ENCODE measurements around the gene TANGO6.

DNA sequence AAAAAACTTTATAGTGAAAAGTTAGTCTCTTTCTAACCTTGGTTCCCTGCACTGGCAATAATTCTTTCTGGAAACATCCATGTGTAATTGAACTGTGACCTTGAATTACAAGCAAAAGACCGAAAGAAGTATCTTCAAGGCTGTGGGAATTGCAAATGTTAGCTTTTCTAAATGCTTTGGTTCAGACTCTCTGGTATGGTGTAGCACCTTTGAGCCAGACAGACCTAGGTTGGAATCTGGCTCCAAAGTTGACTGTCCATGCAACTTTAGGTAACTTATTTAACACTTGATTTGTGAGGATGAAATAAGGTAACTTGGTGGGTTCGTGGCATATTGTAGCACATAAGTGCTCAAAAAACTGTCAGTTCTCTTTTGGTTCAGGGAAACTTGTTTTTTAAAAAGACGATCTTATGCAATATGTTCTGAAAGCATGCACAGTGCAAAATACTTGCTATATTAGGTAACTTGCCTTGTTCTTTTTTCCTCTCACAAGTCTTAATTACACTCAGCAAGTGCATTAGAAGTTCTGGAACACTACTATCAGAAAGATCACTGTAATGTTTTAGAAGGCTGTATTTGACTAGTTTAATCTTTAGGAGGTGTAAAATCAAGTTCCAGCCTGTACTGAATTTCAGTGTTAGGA lies 46.3 kb downstream of the TANGO6 start:
- TF ChIP-seq, protein P1, sequence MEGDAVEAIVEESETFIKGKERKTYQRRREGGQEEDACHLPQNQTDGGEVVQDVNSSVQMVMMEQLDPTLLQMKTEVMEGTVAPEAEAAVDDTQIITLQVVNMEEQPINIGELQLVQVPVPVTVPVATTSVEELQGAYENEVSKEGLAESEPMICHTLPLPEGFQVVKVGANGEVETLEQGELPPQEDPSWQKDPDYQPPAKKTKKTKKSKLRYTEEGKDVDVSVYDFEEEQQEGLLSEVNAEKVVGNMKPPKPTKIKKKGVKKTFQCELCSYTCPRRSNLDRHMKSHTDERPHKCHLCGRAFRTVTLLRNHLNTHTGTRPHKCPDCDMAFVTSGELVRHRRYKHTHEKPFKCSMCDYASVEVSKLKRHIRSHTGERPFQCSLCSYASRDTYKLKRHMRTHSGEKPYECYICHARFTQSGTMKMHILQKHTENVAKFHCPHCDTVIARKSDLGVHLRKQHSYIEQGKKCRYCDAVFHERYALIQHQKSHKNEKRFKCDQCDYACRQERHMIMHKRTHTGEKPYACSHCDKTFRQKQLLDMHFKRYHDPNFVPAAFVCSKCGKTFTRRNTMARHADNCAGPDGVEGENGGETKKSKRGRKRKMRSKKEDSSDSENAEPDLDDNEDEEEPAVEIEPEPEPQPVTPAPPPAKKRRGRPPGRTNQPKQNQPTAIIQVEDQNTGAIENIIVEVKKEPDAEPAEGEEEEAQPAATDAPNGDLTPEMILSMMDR (optimal IDR thresholded peaks at IDR 0.05 in 1 of 3, IDR thresholded peaks at IDR 0.05 in 1 of 3, conservative IDR thresholded peaks at IDR 0.05 in 1 of 3; ENCODE audit: extremely low read depth in 1 of 3, insufficient read depth in 2 of 3, low read length in 3 of 3), result no peak
- TF ChIP-seq EZH2 (IDR thresholded peaks at IDR 0.05; ENCODE audit: low read length), result no peak

Measured in keratinocyte (primary cell).